ENCODE data around the gene TP63. TPM values are rescaled to one million over a fixed set of nuclear protein-coding genes. Genes with fewer than 3 reads are reported as not detected.

TP63 gene
- total RNA-seq, 6 experiments from 2014 or later: 0.06 to 0.55 (median 0.15) TPM; not detected in 3

- ATAC-seq (no peak), DNase-seq (no peak)
- H3K9me3 ChIP-seq: no peaks in the 10 kb centered on the region
- no peaks in the 10 kb centered on the region for H3K36me3 ChIP-seq
- H3K4me3 ChIP-seq: no peak overlapping the region
- WGBS (ENCODE audit: insufficient coverage, low coverage, low lambda C conversion rate, missing lambda C conversion rate): 69% methylated on average over 3 of the region's 3 CpGs
- no peaks in the 10 kb centered on the region for H3K27me3 ChIP-seq
- H3K27ac ChIP-seq: no peak overlapping the region
- intact Hi-C loops (cut with DNase I): no loop called here
- no peak for TF ChIP-seq POLR2A (IDR thresholded peaks at IDR 0.05)
- TF ChIP-seq, protein P1, sequence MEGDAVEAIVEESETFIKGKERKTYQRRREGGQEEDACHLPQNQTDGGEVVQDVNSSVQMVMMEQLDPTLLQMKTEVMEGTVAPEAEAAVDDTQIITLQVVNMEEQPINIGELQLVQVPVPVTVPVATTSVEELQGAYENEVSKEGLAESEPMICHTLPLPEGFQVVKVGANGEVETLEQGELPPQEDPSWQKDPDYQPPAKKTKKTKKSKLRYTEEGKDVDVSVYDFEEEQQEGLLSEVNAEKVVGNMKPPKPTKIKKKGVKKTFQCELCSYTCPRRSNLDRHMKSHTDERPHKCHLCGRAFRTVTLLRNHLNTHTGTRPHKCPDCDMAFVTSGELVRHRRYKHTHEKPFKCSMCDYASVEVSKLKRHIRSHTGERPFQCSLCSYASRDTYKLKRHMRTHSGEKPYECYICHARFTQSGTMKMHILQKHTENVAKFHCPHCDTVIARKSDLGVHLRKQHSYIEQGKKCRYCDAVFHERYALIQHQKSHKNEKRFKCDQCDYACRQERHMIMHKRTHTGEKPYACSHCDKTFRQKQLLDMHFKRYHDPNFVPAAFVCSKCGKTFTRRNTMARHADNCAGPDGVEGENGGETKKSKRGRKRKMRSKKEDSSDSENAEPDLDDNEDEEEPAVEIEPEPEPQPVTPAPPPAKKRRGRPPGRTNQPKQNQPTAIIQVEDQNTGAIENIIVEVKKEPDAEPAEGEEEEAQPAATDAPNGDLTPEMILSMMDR (IDR thresholded peaks at IDR 0.05): no peak
- peaks cover 0 to 5% (median 0%) of the 10 kb centered on the region in 4 donors for H3K4me1 ChIP-seq
Observed at GRCh38 chr3:189635339-189635738, 4.2 kb downstream of the TP63 start.

DNA sequence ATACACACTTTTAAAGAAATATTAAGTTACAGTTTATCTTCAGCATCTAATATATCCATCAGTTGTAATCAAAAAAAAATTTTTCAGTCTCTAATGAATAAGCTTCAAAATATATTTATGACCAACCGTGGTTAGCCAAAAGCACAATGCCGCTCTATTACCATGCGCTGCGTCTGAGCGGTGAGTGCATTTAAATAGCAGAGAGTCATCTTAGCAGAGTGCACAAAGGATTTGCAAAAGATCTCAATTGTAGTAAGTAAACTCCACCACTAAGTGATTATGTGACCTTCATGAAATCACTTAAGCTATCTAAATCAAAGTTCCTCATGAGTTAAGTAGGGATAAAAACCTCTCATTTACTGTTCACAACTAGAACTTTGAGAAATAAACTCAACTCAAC lies 4.9 kb downstream of the TP63 start:
- Histone ChIP-seq H3K4me1 (no peaks in the 10 kb centered on the region), H3K27ac (no peak overlapping the region), H3K4me3 (no peak overlapping the region), H3K27me3 (no peaks in the 10 kb centered on the region), H3K36me3 (no peaks in the 10 kb centered on the region), H3K9me3 (no peaks in the 10 kb centered on the region)
- intact Hi-C loops (cut with DNase I): no loop called here
- TF ChIP-seq POLR2A (IDR thresholded peaks at IDR 0.05): no peak
- TF ChIP-seq, protein P1 (IDR thresholded peaks at IDR 0.05): no peak
- WGBS (ENCODE audit: insufficient coverage, low coverage, low lambda C conversion rate, missing lambda C conversion rate): 96% methylated on average over 5 of the region's 5 CpGs
- DNase-seq (no peak), ATAC-seq (no peak)

- intact Hi-C loops (cut with DNase I): no loop called here
- no peaks in the 10 kb centered on the region for H3K27me3 ChIP-seq
- no peaks in the 10 kb centered on the region for H3K4me1 ChIP-seq
- DNase-seq (no peak), ATAC-seq (no peak)
- TF ChIP-seq POLR2A (IDR thresholded peaks at IDR 0.05): no peak
- TF ChIP-seq, protein P1 (IDR thresholded peaks at IDR 0.05): no peak
- no peaks in the 10 kb centered on the region for H3K36me3 ChIP-seq
- no peak overlapping the region for H3K27ac ChIP-seq
- no peak overlapping the region for H3K4me3 ChIP-seq
- H3K9me3 ChIP-seq: no peaks in the 10 kb centered on the region
- WGBS (ENCODE audit: insufficient coverage, low coverage, low lambda C conversion rate, missing lambda C conversion rate): 76% methylated on average over 4 of the region's 4 CpGs
Observed at GRCh38 chr3:189637750-189638149, 6.6 kb downstream of the TP63 start.

DNA sequence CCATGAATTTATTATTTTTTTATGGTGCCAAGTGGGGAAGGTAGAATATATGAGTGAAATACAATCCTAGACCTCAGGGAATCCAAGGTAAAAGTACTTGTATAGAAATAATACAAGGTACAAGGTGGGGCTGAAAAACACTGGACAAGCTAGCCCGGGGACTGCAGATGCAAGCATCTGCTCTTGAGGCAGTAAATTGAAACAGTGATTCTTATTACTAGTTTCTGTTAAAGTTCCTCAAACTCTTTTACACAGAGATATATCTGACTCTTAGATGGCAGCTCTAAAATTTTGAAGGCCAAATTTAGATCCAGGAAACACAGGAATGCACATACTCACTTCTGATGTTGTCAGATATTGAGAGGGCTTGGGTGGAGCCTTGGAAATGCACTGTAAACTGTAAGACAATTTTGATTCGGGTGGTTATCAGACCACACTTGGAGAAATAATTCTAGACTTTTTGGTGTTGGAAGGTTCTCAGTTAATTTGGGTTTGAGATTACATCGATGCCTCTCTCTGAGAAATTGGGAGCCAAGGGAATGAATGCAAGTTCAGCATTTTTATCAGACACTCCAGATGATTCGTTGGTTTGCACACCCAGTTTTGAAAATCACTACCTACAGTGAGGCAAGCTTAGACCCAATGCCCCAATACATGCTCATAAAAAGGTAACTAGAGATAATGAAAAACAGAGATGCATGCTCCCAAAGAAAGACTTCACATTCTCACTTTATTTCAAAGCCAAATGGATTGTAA lies 7.3 kb downstream of the TP63 start:
- no peak overlapping the region for H3K27ac ChIP-seq
- ATAC-seq (no peak), DNase-seq (no peak)
- 58% methylated on average over 4 of the region's 4 CpGs for WGBS (ENCODE audit: insufficient coverage, low coverage, low lambda C conversion rate, missing lambda C conversion rate)
- no peaks in the 10 kb centered on the region for H3K27me3 ChIP-seq
- H3K4me1 ChIP-seq: no peaks in the 10 kb centered on the region
- TF ChIP-seq POLR2A (IDR thresholded peaks at IDR 0.05): no peak
- TF ChIP-seq, protein P1 (IDR thresholded peaks at IDR 0.05): no peak
- H3K9me3 ChIP-seq: no peaks in the 10 kb centered on the region
- H3K4me3 ChIP-seq: no peak overlapping the region
- no peaks in the 10 kb centered on the region for H3K36me3 ChIP-seq
- intact Hi-C loops (cut with DNase I): no loop called here
